NCI-H2196 treated with DMSO at 0.1 percent for 48 hours (cell line): ENCODE results near the gene CPAMD8.
"Not testable (repeated sequence)": the region's sequence is repeated elsewhere in the genome, so short reads cannot be mapped to it uniquely, and the experiment has no call there.

Experiments used
- DNase-seq: peaks from one replicate; lab custom pipeline; 2025; ENCODE audit not compliant: unreplicated experiment; lab: John Stamatoyannopoulos, UW

Gene CPAMD8

DNA sequence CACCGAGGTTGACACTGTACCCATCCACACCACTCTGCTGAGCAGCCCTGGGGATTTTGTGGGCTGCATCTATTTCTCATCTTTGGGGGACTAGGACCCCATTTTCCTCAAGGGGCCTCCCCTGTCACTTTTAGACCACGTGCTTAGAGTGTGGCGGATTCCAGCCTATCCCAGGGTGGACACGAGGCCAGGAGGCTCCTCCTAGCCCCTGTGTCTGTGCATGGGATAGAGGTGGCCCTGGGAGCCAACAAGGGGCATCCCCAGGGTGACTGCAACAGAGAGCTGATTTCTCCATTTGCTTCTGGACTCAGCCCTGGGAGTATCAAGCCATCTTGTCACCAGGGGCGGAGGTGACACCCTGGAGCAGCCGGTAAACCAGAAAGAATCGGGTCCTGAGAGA, 24.2 kb downstream of the CPAMD8 start:
- DNase-seq = no peak

DNA sequence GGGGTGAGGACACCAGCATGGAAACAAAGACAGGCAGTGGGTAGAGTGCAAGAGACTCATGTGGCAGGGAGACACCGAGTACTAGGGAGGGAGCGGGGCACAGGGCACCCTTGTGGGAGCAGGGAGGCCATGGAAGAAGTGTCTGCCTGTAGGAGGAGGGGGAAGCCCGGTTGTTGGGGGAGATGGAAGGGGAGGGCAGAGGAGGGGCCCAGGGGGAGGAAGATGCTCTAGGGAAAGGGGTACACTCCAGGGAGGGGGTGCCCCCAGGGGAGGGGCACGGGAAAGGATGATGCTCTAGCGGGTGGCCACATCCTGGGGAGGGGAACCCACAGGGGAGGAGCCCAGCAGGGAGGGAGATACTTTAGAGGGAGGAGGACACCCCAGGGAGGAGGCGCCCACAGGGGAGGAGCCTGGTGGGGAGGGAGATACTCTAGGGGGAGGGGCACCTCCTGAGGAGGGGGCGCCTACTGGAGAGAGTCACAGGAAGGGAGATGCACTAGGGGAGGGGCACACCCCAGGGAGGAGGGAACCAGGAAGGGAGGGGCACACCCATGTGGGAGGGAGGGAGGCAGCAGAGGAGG, 24.9 kb downstream of the CPAMD8 start:
- no peak for DNase-seq

DNA sequence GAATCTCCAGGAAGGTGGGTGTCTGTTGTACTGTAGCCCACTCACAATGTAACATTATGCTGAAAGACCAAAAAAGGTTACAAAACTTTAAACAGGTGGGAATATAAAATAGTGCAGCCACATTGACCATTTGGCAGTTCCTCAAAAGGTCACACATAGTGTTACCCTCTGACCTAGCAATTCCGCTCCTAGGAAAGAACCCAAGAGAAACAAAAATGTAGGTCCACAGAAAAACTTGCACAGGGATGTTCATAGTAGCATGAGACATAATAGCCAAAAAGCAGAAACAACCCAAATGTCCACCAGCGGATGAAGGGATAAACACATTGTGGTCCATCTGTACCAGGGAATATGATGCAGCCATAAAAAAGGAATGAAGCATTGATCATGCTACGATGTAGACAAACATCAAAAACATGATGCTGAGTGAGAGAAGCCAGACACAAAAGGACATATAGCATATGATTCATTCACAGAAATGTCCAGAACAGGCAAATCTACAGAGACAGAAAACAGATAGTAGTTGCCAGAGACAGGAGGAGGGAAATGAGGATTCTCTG, 27.9 kb downstream of the CPAMD8 start:
- DNase-seq = no peak

DNA sequence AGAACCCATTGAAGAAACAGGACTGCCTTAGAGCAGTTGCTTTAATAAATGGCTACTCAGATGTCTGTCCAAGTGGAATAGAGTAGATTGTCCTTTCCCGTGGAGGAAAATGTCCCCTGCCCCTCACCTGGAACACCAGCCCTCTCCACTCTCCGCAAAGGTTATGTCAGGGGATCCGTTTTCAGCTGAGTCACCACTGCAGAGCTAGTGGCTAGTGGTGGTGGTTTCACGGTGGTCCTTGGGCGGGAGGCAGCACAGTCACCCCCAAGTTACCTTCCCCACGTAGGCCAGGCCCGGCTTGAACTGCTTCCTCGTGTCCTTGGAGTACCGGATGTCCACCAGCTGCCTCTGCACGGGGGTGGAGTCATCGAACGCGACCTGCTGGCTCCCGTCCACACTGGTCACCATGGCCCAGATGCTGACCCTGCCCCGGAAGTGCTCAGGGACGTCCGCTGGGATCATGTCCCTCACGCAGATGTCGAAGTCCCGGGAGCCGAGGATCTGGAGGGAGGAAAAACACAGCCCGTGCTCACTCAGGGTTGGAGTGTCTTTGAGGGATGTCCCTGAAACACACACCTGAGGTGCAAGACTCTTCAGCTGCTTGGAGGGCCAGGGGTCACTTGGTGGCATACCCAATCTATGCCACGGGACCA, 29.6 kb downstream of the CPAMD8 start:
- DNase-seq = not testable (repeated sequence)

DNA sequence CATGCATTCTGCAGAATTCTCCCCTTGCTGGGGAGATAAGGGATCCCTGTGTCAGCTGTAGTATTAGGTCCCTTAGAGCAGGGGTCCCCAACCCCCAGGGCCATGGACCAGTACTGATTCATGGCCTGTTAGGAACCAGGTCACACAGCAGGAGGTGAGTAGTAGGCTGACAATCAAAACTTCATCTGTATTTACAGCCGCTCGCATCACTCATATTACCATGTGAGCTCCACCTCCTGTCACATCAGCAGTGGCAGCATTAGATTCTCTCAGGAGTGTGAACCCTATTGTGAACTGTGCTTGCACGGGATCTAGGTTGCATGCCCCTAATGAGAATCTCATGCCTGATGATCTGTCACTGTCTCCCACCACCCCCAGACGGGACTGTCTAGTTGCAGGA, 37.9 kb downstream of the CPAMD8 start:
- DNase-seq = no peak

DNA sequence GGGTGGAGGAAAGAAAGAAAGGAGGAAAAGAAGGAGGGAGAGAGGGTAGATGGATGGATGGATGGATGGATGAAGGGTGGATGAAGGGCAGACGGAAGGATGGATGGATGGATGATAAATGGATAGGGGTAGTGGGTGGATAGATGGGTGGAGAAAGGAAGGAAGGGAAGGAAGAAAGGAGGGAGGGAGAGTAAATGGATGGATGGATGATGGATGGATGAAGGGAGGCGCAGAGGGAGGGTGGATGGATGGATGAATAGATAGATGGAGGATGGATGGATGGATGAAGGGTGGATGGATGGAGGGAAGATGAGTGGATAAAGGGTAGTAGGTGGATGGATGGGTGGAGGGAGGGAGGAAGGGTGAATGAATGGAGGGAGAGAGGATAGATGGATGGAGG, 41.2 kb downstream of the CPAMD8 start:
- DNase-seq = no peak

DNA sequence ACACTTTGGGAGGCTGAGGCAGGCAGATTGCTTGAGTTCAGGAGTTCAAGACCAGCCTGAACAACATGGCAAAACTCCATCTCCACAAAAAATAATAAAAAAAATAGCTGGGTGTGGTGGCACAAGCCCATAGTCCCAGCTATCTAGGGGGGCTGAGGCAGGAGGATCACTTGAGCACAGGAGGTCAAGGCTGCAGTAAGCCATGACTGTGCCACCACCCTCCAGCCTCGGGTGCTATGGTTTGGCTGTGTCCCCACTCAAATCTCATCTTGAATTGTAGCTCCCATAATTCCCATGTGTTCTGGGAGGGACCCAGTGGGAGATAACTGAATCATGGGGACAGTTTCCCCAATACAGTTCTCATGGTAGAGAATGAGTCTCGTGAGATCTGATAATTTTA, 44.0 kb downstream of the CPAMD8 start:
- DNase-seq = not testable (repeated sequence)

DNA sequence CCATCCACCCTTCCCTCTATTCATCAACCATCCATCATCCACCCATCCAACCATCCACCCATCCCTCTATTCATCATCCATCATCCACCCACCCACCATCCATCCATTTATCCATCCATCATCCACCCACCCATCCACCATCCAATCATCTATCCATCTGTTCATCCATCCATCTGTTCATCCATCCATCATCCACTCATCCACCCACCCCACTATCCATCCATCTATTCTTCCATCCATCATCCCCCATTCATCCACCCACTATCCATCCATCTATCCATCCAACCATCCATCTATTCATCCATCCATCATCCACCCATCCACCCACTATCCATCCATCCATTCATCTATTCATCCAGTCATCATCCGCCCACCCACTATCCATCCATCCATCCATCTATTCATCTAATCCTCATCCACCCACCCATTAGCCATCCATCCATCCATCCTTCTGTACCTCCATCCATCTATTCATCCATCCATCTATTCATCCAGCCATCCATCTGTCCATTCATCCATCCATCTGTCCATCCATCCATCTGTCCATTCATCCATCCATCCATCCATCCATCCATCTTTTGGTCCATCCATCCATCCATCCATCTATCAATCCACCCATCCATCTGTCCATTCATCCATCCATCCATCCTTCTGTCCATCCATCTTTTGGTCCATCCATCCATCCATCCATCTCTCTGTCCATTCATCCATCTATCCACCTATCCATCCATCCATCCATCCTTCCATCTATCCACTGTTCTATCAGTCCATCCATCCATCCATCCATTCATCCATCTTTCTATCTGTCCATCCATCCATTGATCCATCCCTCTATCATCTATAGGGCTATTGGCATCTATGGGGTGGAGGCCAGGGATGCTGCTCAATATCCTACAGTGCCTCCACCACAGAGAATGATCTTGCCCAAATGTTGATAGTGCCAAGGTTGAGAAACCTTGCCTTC, 47.5 kb downstream of the CPAMD8 start:
- no peak for DNase-seq

DNA sequence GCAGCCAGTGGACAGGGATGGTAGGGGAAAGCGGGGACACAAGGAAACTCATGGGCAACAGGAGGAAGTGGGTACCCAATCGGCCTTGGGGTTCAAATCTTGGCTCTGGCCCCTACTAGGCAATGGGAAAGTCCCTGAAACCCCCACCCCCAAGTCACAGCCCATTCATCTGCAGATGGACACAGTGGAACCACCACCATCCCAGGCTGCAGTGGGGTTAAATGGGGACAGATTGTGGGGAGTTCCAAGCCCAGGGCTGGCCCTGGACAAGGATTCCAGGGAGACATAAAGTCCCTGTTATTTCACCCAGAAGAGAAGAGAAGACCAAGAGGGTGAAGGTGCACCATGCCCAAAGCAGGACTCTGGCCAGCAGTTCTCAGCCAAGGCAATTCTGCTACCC, 48.5 kb downstream of the CPAMD8 start:
- no peak for DNase-seq

DNA sequence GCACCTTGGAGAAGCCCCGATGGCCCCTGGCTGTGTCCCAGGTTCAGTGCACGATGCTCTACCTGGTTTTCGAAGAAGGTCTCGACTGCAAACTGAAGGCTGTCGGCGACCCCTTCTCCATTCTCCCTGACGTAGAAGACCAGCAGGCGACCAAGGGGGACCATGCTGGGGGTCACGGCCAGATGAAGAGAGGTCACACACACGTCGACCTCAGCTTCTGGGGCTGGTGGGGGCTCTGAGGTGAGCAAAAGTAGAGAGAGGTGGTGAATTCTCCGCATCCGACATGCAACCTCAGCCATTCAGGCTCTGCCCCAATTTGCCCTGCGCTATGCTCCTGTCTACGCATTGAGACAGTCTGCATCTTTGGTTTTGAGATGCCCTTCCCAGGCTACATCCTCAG, 49.3 kb downstream of the CPAMD8 start:
- no peak for DNase-seq

DNA sequence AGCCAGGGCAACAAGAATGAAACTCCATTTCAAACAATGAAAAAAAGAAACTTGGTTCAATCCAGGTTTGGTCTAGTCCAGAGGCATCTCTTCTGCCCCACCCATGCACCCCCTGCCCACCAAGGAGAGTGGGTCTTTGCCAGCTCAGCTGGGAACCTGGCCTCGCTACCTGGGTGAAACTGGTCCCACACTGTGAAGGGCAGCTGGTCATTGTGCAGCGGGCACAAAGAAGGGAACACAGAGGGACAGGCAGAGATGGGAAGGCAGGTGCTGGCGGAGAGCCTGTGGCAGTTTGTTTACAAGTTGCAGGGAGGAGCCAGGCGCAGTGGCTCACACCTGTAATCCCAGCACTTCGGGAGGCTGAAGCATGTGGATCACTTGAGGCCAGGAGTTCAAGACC, 50.2 kb downstream of the CPAMD8 start:
- no peak for DNase-seq

DNA sequence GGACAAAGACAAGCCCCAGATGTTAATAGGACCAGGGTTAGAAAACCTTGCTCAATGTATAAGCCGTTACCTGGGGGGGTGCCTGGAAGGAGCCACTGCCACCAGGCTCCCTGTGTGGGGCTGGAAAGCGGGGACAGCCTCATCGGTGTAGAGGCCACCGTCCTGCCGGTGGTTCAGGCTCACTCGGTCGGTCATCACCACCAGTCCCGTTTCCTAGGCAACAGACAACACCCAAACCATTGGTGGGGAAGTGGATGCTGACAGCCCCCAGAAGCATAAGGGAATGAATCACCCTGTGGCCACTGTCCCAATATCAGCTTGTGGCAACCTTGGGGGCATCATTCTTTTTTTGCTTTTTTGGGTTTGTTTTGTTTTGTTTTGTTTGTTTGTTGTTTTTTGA, 55.8 kb downstream of the CPAMD8 start:
- no peak for DNase-seq

DNA sequence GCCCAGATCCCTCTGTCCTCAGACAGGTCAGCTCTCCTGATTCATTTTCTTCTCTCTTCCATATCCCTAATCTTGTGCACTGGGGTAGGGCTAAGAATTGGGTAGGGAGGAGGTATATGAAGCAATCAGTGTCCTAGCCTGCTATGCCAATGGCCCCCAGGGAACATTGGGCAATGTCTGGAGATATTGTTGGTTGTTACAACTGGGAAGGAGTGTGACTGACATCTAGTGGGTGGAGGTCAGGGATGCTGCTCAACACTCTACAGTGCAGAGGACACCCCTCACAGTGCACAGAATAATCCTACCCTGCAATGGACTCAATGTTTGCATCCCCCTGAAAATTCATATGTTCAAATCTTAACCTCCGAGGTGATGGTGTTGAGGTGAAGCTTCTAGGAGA, 57.5 kb downstream of the CPAMD8 start:
- no peak for DNase-seq

DNA sequence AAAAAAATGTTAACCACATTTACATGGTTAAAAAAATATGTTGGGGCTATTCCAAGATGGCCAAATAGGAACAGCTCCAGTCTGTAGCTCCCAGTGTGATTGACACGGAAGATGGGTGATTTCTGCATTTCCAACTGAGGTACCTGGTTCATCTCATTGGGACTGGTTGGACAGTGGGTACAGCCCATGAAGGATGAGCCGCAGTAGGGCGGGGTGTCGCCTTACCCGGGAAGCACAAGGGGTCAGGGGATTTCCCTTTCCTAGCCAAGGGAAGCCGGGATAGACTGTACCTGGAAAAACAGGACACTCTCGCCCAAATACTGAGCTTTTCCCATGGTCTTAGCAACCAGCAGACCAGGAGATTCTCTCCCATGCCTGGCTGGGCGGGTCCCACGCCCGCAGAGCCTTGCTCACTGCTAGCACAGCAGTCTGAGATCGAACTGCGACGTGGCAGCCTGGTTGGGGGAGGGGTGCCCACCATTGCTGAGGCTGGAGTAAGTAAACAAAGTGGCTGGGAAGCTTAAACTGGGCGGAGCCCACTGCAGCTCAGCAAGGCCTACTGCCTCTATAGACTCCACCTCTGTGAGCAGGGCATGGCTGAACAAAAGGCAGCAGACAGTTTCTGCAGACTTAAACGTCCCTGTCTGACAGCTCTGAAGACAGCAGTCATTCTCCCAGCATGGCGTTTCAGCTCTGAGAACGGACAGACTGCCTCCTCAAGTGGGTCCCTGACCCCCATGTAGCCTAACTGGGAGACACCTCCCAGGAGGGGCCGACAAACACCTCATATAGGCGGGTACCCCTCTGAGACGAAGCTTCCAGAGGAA, 65.4 kb downstream of the CPAMD8 start:
- not testable (repeated sequence) for DNase-seq

DNA sequence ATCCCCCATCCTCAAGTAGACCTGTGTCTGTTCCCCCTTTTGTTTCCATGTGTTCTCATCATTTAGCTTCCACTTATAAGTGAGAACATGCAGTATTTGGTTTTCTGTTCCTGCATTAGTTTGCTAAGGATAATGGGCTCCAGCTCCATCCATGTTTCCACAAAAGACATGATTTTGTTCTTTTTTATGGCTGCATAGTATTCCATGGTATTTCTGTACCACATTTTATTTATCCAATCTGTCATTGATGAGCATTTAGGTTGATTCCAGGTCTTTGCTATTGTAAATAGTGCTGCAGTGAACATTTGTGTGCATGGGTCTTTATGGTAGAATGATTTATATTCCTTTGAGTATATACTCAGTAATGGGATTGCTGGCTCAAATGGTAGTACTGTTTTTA, 68.3 kb downstream of the CPAMD8 start:
- not testable (repeated sequence) for DNase-seq

DNA sequence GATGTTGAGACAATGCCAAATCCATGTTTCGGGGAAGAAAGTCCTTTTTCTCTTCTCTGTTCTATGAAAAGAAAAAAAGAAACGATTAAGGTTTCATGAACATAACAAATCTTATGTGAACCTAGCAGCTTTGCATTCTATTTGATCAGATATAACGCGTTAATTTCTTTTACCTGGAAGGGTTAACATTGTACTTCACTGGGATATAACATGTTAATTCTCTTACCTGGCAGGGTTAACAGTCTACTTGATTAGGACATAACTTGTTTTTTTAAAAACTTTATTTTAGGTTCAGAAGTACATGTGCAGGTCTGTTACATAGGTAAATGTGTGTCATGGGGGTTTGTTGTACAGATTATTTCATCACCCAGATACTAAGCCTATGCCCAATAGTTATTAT, 68.8 kb downstream of the CPAMD8 start:
- DNase-seq = no peak

DNA sequence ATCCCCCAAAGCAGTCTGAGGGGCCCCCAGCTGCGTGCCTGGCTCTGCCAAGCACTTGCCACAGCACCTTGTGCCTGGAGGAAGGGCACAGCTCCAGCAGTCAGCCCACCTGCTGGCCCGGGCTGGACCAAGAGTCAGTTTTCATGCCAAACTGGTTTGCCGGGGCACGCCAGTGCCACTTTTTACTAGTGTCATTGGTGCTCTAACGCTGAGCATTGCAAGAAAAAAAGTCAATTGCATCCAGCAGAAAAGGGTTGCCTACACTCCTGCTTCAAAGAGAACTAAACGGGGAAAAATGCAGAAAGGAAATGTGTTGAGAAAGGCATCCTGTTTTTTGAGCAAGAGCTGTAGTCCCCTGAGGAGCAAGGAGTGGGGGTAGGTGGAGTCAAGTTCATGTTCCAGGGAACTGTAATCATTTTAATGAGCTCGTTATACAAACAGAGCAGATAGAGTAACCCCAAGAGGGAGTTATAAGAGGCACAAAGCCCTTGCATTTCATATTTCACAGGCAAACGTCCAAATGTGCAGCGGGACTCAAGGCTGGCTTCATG, 69.4 kb downstream of the CPAMD8 start:
- no peak for DNase-seq

DNA sequence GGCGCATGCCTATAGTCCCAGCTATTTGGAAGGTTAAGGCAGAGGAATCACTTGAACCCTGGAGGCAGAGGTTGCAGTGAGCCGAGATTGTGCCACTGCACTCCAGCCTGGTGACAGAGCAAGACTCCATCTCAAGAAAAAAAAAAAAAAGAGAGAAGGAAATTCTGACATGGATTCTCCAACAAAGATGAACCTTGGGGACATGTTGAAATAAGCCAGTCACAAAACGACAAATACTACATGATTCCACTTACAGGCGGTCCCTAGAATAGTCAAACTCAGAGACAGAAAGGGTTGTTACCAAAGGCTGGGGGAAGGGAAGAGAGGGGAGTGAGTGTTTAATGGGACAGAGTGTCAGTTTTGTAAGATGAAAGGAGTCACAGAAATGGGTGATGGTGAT, 71.4 kb downstream of the CPAMD8 start:
- no peak for DNase-seq

DNA sequence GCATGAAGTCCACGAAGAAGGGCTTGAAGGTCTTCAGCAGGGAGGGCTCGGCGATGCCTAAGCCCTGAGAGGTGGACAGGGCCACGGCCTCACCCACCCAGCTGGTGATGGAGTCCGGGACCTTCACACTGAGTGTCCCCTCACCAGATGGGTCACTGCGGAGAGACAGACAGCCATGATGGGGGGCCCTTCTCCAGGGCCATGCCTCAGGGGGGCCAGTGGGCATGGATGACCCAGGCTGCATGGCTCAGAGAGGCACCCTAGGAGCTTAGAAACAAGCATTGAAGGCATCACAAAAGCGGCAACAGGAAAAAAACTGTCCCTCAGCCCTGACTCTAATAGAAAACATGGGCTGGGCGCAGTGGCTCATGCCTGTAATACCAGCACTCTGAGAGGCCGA, 74.6 kb downstream of the CPAMD8 start:
- DNase-seq = no peak

DNA sequence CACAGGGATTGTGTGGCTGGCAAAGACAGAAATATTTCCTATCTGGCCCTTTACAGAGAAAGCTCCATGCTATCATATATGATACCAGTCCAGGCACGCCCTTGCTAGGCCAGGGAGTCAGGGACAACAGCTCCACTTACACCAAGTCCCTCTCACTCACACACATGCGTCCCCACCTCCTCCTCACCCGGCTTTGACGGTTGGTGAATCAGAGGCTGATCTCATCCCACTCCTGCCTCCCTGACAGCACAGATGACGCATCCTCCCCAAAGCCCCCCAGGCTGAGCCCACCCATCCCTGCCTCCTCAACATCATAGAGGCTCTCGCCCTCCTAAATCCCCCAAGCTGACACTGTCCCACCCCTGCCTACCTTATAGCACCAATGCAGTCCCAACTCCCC, 75.1 kb downstream of the CPAMD8 start:
- no peak for DNase-seq
